K562 (cell line): ENCODE measurements around the gene PLEKHA6.

Experiments
- IFI16 ChIP-seq: fragments of 250-450 bp; sonication (Bioruptor Pico); IDR thresholded peaks from 2 replicates; pipeline ENCODE4 v2.1.2; 2022; ENCODE audit warnings: mild to moderate bottlenecking, inconsistent platforms
- TF ChIP-seq, protein P1 (sequence below): sonication (generic); formaldehyde crosslinking; IDR thresholded peaks from 2 replicates; pipeline ENCODE4 v1.5.0; 2020; ENCODE audit warnings: missing genetic modification reagents

DNA sequence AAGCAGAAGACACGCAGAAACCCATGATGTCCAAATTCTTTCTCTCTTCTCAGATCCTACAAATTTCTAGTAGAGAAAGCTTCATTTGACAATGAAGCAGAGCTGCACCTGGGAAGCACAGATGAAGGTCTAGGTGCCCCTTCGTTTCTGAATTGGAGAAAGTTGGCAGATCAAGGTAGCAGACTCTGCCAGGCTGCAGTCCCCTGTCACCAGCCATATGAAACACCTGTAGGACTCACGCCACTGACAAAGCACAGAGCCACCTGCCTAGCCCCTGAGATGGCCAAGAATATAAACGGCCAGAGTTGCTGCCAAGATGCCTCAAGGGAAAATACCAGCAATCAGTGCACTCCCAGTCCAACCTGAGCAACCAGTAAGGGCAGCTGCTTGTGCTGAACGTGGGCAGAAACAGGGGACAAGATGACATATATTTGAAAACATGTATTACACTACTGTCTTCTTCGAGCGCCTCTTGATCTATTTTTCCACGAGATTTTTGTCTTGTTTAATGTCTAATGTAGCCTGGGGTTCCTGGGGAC, 20.6 kb upstream of the PLEKHA6 start:
- TF ChIP-seq, protein P1, sequence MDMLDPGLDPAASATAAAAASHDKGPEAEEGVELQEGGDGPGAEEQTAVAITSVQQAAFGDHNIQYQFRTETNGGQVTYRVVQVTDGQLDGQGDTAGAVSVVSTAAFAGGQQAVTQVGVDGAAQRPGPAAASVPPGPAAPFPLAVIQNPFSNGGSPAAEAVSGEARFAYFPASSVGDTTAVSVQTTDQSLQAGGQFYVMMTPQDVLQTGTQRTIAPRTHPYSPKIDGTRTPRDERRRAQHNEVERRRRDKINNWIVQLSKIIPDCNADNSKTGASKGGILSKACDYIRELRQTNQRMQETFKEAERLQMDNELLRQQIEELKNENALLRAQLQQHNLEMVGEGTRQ (CRISPR knock-in tag): no peak
- no peak for TF ChIP-seq IFI16
